Aorta (tissue), 5 donors: ENCODE data around the gene C16orf92. TPM values are rescaled to one million over a fixed set of nuclear protein-coding genes. Genes with fewer than 3 reads are reported as not detected.
A peak's percentile ranks its signal among the peaks of the same experiment; 100 is the strongest.

Experiments used
- ATAC-seq: fragments of 200-7000 bp; cut with Tn5 transposase; one replicate; pipeline ENCODE4 v1.9.1; 2022; ENCODE audit warnings: moderate library complexity; ENCODE audit not compliant: low FRiP score
- DNase-seq, 2 donors: peaks; one replicate each; pipeline ENCODE4 v3.0.0-alpha.2; 2020
- H3K27ac ChIP-seq, 2 donors: one replicate each; pipeline ENCODE4 v1.5.1; 2013; ENCODE audit warnings: low read length in 2 of 2, mild to moderate bottlenecking in 2 of 2, moderate library complexity in 2 of 2, control low read depth in 1 of 2, inconsistent platforms in 1 of 2, low read depth in 1 of 2
- H3K27me3 ChIP-seq, 2 donors: one replicate each; pipeline ENCODE4 v1.6.1; 2013; ENCODE audit warnings: control low read depth in 1 of 2, low read length in 1 of 2, mild to moderate bottlenecking in 1 of 2, moderate library complexity in 1 of 2; ENCODE audit not compliant: insufficient read depth in 2 of 2, control insufficient read depth in 1 of 2
- H3K36me3 ChIP-seq, 2 donors: one replicate each; pipeline ENCODE4 v1.6.1; 2013; ENCODE audit warnings: control low read depth in 1 of 2, low read length in 1 of 2, mild to moderate bottlenecking in 1 of 2; ENCODE audit not compliant: insufficient read depth in 2 of 2, control insufficient read depth in 1 of 2
- H3K4me1 ChIP-seq, 2 donors: one replicate each; pipeline ENCODE4 v1.6.1; 2013; ENCODE audit warnings: low read length in 2 of 2, control low read depth in 1 of 2, mild to moderate bottlenecking in 1 of 2, moderate library complexity in 1 of 2; ENCODE audit not compliant: insufficient read depth in 2 of 2, control insufficient read depth in 1 of 2
- H3K4me3 ChIP-seq, 2 donors: one replicate each; pipeline ENCODE4 v1.5.1; 2013; ENCODE audit warnings: low read length in 2 of 2, control low read depth in 1 of 2, mild to moderate bottlenecking in 1 of 2
- H3K9me3 ChIP-seq: one replicate; pipeline ENCODE4 v1.6.1; 2013; ENCODE audit warnings: mild to moderate bottlenecking, low read length; ENCODE audit not compliant: control insufficient read depth
- WGBS, 2 donors: extraction: QIAGEN DNeasy Blood & Tissue Kit; methylation state at CpG; one replicate each; pipeline ENCODE4 v1.1.7; 2013; 5-methylcytosine and 5-hydroxymethylcytosine counted together
- intact Hi-C, 2 donors: fragments of 100-400 bp; cut with DNase I; formaldehyde crosslinking; loops; one replicate each; pipeline versions ENCODE4 v1.14.2 to v1.15.0; 2022
- polyA plus RNA-seq, 2 donors: library from polyadenylated mRNA; stranded (reverse); fragments of 200-250 nt; gene quantifications; one replicate each; pipeline ENCODE4 v1.2.3, GENCODE V29; 2013
- total RNA-seq, 2 donors: library from RNA; stranded (reverse); fragmentation: NEBNext Ultra II Directional; extraction: Animal tissue kit (Norgen Biotek cat#: 25700); gene quantifications; one replicate each; pipeline ENCODE4 v1.2.1, GENCODE V29; 2021
- donor health status: healthy with polysubstance abuse.
- donor health status: Bipolar disorder and iron deficiency.
- donor health status: DM: no; HTN: no; CAD: no.
- donor health status: DM: no; HTN: no; CAD: no.
- donor health status: DM: yes; HTN: yes; CAD: no.

C16orf92 gene
- total and polyA plus RNA-seq, 4 donors: not detected

DNA sequence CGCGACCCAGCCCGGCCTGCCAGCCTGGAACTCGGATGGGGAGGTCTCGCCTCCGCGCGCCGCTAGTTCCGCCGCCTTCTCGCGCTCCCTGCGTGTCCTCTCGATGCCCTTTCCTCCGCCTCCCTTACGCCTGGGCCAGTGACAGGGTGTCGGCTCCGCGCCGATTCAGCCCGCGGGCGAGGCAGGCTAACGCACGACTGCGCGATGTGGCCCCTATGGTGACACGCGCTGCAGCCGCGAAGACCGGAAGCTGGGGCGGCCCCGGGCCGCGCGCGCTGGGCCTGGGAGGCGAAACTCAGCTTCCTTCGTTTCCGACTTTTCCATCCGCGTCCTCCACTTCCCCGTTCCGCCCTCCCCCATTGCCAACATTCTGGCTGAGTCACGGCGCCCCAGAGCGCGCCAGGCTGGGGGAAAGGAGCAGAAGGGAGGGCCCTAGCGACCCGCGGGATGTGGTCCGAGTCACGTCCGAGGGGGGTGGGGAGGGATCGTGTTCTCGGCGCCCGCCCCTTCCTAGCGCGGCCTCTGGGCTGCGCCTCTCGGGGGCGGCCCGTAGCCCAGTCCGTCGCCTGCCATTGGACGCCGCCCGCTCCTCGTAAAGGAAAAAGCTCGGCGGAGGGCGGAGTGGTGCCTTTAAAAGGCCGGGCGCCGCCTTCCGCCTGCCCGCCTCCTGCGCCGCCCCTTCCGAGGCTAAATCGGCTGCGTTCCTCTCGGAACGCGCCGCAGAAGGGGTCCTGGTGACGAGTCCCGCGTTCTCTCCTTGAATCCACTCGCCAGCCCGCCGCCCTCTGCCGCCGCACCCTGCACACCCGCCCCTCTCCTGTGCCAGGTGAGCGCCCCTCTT is 42.3 kb downstream of the C16orf92 start, which contains the start of gene ALDOA:
Gene ALDOA, plus strand, starts transcription at position 659 of the 841 bp plus-strand sequence. CDS start 1,138 bp downstream, outside the sequence.
- no peaks in the 10 kb centered on the region for H3K4me1 ChIP-seq
- peak within 1 kb of the TSS; percentile 92 to 94 for H3K27ac ChIP-seq
- no peaks in the 10 kb centered on the region for H3K9me3 ChIP-seq
- WGBS, 2 donors: 0% methylated on average over 88 to 99 of the region's 99 CpGs
- peaks cover 0 to 14% of the 10 kb centered on the region in 2 donors for H3K36me3 ChIP-seq
- intact Hi-C loops: loop anchor here in 1 of 2 donors (10.0 kb wide), 1 partner anchor 339 kb away; the partner anchor contains the start of gene ZNF771
- H3K4me3 ChIP-seq: peak within 1 kb of the TSS; percentile 57 to 90
- peak; percentile 99 for DNase-seq
- no peaks in the 10 kb centered on the region for H3K27me3 ChIP-seq
- ATAC-seq: peak; percentile 94

DNA sequence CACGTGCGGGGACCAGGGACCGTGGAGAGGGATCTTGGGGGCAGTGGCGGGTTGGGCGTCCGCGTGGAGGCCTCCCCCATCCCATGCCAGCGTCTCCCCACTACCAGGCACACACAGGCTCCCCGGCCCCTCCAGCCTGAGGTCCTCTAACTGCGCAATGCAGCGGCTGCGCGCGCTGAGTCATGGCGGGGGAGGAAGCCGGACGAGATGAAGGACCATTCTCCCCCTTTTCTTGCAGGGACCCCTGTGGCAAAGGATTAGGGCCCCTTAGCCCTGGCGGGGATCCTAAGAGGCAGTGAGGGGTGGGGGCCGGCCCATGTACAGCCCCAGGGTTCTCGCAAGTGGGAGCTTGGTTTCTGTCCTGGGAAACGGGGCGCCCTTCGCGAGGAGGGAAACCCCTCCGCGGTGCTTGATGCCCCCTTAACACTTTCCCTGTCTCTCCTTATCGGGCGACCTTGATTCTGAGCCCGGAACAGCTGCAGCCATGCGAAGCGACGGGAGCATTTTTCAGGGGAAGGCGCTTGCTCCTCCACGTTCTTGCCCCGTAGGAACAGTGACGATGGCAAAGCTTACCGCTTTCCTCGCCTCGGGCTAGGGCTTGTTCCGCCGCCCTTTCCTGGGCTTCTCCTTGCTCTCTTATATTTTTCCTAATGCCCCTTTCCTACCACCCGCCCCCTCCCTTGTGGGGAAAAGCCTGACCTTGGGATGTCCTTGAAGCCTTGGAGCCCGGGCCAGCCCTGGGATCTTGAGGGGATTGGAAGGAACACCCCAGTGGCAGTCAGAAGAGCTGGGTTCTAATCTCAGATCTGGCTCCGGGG is 43.2 kb downstream of the C16orf92 start:
- Histone ChIP-seq H3K36me3 (peaks cover 0 to 14% of the 10 kb centered on the region in 2 donors), H3K9me3 (no peaks in the 10 kb centered on the region), H3K27me3 (no peaks in the 10 kb centered on the region), H3K4me3 (peak overlapping the region; percentile 32 to 90), H3K4me1 (no peaks in the 10 kb centered on the region), H3K27ac (peak overlapping the region; percentile 88 to 92)
- intact Hi-C loops: loop anchor here in 1 of 2 donors (10.0 kb wide), 1 partner anchor 339 kb away; the partner anchor contains the start of gene ZNF771
- peak in 1 of 2 donors; percentile 90 for DNase-seq
- 0 to 1% methylated on average over 40 to 44 of the region's 44 CpGs for WGBS, 2 donors
- ATAC-seq: peak; percentile 19

DNA sequence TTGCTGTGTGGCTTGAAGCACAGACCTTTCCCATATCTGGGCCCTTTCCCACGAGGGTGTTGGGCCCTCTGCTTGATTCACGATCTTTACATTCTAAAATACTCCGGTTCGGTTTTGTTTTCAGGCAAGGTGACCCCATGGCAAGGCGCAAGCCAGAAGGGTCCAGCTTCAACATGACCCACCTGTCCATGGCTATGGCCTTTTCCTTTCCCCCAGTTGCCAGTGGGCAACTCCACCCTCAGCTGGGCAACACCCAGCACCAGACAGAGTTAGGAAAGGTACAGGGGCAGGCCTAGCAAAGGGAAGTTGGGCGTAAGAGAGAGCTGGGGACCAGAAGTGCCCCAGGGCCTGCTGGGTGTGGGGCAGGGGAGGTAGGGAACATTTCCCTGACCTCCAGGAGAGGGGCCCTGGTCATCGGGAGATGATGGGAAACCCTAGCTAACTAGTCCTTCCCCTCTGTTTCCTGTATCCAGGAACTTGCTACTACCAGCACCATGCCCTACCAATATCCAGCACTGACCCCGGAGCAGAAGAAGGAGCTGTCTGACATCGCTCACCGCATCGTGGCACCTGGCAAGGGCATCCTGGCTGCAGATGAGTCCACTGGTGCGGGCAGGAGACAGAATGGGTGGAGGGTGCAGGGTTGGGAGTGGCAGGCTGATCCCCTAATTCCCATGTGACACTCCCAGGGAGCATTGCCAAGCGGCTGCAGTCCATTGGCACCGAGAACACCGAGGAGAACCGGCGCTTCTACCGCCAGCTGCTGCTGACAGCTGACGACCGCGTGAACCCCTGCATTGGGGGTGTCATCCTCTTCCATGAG is 44.0 kb downstream of the C16orf92 start:
- intact Hi-C loops: loop anchor here in 1 of 2 donors (10.0 kb wide), 1 partner anchor 338 kb away; the partner anchor contains the start of gene ZNF771
- no peaks in the 10 kb centered on the region for H3K27me3 ChIP-seq
- H3K4me1 ChIP-seq: no peaks in the 10 kb centered on the region
- H3K4me3 ChIP-seq: peak overlapping the region; percentile 32 to 90
- ATAC-seq: no peak
- no peaks in the 10 kb centered on the region for H3K9me3 ChIP-seq
- 31 to 39% methylated on average over 21 of the region's 21 CpGs for WGBS, 2 donors
- peaks cover 0 to 14% of the 10 kb centered on the region in 2 donors for H3K36me3 ChIP-seq
- H3K27ac ChIP-seq: peak overlapping the region in 1 of 2 donors; percentile 92
- DNase-seq: peak in 1 of 2 donors; percentile 60

DNA sequence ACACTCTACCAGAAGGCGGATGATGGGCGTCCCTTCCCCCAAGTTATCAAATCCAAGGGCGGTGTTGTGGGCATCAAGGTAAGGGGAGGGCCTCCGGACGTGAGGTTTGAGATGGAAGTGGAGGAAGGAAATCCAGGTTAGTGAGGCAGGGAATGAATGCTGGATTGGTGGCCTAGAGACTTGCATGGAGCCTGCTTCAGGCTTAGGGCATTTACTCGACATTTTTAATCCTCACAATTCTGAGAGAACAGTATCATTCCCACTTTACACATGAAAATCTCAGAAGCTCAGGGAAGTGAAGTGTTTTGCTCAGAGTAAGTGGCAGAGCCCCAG is 44.6 kb downstream of the C16orf92 start:
- no peaks in the 10 kb centered on the region for H3K4me1 ChIP-seq
- peaks cover 0 to 14% of the 10 kb centered on the region in 2 donors for H3K36me3 ChIP-seq
- no peak overlapping the region for H3K4me3 ChIP-seq
- ATAC-seq (no peak), DNase-seq (no peak)
- no peaks in the 10 kb centered on the region for H3K27me3 ChIP-seq
- no peaks in the 10 kb centered on the region for H3K9me3 ChIP-seq
- WGBS, 2 donors: 81 to 82% methylated on average over 6 of the region's 6 CpGs
- intact Hi-C loops: loop anchor here in 1 of 2 donors (10.0 kb wide), 1 partner anchor 337 kb away; the partner anchor contains the start of gene ZNF771
- no peak overlapping the region for H3K27ac ChIP-seq

DNA sequence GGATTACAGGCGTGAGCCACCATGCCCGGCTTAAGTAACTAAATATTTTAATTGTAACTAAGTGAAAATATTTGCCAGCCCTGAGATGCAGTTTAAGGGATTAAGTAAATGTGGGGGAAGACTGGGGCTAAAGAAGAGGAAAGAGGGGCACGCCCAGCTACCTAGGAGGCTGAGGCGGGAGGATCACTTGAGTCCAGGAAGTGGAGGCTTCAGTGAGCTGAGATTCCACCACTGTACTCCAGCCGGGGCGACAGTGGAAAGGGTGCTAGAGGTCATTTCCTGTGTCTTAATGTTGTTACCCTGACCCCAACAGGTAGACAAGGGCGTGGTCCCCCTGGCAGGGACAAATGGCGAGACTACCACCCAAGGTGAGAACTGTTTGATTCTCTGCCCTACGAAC is 45.3 kb downstream of the C16orf92 start:
- no peaks in the 10 kb centered on the region for H3K9me3 ChIP-seq
- peaks cover 0 to 14% of the 10 kb centered on the region in 2 donors for H3K36me3 ChIP-seq
- no peaks in the 10 kb centered on the region for H3K4me1 ChIP-seq
- no peak overlapping the region for H3K4me3 ChIP-seq
- intact Hi-C loops: loop anchor here in 1 of 2 donors (10.0 kb wide), 1 partner anchor 336 kb away; the partner anchor contains the start of gene ZNF771
- 81 to 84% methylated on average over 9 of the region's 9 CpGs for WGBS, 2 donors
- ATAC-seq (no peak), DNase-seq (no peak)
- H3K27ac ChIP-seq: no peak overlapping the region
- H3K27me3 ChIP-seq: no peaks in the 10 kb centered on the region

DNA sequence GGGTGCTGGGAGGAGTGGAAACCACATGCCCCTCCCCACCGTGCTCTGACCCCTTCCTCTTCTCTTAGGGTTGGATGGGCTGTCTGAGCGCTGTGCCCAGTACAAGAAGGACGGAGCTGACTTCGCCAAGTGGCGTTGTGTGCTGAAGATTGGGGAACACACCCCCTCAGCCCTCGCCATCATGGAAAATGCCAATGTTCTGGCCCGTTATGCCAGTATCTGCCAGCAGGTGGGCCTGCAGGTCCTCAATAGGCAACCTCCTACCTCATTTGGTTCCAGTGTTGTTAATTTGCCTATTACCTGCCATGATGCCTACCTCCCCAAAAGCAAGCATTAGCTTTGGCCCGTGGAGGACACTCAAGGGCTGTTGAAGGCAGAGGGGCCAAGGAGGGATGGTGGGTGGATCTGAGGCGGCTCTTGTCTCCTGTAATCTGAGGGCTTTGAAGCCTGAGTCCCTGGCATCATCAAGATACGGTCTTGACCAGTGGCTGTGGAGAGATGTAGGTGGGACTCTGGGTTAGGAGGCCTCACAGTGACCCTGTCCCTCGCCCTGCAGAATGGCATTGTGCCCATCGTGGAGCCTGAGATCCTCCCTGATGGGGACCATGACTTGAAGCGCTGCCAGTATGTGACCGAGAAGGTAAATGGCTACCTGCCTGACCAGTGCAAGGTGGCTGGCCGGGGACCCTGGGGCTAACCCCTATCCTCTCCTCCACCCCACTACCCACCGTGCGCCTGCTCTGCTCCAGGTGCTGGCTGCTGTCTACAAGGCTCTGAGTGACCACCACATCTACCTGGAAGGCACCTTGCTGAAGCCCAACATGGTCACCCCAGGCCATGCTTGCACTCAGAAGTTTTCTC is 46.0 kb downstream of the C16orf92 start:
- ATAC-seq (no peak), DNase-seq (no peak)
- Histone ChIP-seq H3K9me3 (no peaks in the 10 kb centered on the region), H3K36me3 (peaks cover 0 to 14% of the 10 kb centered on the region in 2 donors), H3K27me3 (no peaks in the 10 kb centered on the region), H3K4me3 (no peak overlapping the region), H3K27ac (no peak overlapping the region), H3K4me1 (no peaks in the 10 kb centered on the region)
- 76 to 79% methylated on average over 17 of the region's 17 CpGs for whole genome bisulfite sequencing, 2 donors
- intact Hi-C loops: loop anchor here in 1 of 2 donors (10.0 kb wide), 1 partner anchor 336 kb away; the partner anchor contains the start of gene ZNF771

DNA sequence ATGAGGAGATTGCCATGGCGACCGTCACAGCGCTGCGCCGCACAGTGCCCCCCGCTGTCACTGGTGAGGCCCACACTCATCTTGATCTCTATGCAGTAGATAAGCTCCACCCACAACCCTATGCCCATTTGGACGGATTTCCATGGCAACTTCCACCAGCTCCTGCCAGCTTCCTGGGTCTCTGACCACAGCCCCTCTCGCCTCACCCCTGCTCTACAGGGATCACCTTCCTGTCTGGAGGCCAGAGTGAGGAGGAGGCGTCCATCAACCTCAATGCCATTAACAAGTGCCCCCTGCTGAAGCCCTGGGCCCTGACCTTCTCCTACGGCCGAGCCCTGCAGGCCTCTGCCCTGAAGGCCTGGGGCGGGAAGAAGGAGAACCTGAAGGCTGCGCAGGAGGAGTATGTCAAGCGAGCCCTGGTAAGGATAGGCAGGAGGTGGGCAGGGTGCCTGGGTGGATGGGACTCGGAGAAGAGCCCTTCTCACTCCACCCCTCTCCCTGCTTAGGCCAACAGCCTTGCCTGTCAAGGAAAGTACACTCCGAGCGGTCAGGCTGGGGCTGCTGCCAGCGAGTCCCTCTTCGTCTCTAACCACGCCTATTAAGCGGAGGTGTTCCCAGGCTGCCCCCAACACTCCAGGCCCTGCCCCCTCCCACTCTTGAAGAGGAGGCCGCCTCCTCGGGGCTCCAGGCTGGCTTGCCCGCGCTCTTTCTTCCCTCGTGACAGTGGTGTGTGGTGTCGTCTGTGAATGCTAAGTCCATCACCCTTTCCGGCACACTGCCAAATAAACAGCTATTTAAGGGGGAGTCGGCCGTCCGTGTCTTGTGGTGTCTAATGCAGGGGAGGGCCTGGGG is 46.8 kb downstream of the C16orf92 start:
- no peaks in the 10 kb centered on the region for H3K27me3 ChIP-seq
- H3K27ac ChIP-seq: no peak overlapping the region
- DNase-seq (peak in 1 of 2 donors; percentile 68), ATAC-seq (no peak)
- no peaks in the 10 kb centered on the region for H3K4me1 ChIP-seq
- peaks cover 0 to 14% of the 10 kb centered on the region in 2 donors for H3K36me3 ChIP-seq
- no peak overlapping the region for H3K4me3 ChIP-seq
- WGBS, 2 donors: 72 to 74% methylated on average over 31 of the region's 31 CpGs
- H3K9me3 ChIP-seq: no peaks in the 10 kb centered on the region
- intact Hi-C loops: loop anchor here in 1 of 2 donors (10.0 kb wide), 1 partner anchor 335 kb away; the partner anchor contains the start of gene ZNF771
